ENCODE data around the gene C3.
"Not testable (repeated sequence)": the region's sequence is repeated elsewhere in the genome, so short reads cannot be mapped to it uniquely, and the experiment has no call there.

C3 gene

DNA sequence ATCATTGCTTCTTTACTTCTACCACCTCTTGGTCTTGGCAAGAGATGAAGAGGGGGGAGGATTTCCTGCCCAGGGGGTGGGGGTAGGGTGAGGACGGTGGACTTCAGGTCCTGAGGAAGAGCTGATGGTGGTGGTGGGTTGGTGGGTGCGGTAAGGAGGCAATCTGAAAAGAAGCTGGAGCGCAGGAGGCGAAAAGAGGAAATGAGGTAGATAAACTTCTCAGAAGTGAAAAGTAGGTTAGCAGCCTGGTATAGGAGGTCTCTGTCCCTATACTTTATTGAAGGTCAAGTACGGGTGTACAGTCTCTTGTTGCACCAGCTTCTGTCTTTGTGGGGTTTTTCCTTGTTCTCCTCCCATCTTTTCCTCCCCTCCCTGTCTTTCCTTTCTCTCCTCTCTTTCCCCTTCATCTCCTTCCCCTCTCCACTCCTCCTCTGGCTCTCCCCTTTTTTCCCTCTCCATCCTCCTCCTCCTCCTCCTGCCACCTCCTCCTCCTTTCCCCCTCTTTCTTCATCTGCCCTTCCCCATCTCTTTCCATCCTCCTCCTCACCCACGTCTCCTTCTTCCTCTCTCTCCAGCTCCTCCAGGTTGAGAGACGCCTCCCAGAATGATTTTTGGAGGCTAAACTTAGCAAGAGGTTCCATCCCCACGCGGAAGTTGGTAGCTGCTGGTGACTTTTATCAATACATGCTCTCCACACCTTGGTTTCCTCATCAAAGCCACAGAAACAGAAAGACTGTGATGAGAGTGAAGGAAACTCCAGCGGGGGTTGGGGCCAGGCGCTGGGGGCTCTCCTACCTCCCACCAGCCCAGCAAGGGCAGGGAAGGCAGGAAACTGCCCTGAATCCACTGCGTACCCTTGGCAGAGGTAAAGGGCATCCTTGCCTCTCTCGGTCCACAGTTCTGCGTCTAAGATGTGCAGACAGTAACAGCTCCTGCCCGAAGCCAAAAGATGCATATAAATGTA, 65.8 kb downstream of the C3 start:
- H3K4me3 ChIP-seq (replicated peaks in 1 of 2; ENCODE audit: low read depth in 2 of 2, low read length in 2 of 2), result no peak overlapping the region
- no peak for DNase-seq (ENCODE audit: low read depth in 2 of 2)
- no peak for TF ChIP-seq CTCF (IDR thresholded peaks at IDR 0.05; ENCODE audit: low read depth, low read length)

DNA sequence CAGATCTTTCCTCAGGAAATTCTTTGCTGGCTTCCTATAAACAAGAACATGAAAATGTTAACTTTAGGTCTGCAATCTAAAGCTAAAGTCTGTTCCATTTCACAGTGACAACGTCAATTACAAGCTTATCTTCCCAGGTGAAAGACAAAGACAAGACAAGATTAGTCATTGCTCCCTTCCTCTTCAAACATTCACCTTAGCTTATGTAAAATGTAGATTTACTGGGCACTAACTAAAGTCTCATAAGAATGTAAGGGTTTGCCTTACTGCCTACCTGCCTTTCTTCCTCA, 67.7 kb downstream of the C3 start:
- no peak overlapping the region for H3K4me3 ChIP-seq (replicated peaks in 1 of 2; ENCODE audit: low read depth in 2 of 2, low read length in 2 of 2)
- no peak for TF ChIP-seq CTCF (IDR thresholded peaks at IDR 0.05; ENCODE audit: low read depth, low read length)
- DNase-seq (ENCODE audit: low read depth in 2 of 2), result no peak

GRCh38 chr19:6651965-6652804, 68.3 kb downstream of the C3 start:
- no peak for TF ChIP-seq CTCF (IDR thresholded peaks at IDR 0.05; ENCODE audit: low read depth, low read length)
- DNase-seq (ENCODE audit: low read depth in 2 of 2), result no peak

DNA sequence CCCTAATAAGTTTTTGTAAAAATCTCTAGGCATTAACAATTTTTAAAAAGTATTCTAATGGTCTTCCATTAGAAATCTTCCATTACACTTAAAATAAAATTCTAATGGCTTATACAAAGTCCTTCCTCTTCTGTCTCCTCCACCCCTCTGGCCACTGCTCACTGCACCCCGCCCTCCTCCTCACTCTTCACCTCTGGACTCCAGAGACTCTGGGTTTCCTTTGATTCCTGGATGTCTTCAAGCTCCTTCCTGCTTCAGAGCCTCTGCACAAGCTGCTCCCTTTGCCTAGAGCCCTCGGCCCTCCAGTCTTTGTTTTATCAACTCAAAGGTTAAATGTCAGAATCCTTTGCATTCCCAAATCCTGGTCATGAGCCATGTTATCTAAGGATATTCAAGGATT, 71.3 kb downstream of the C3 start:
- H3K4me3 ChIP-seq (replicated peaks in 1 of 2; ENCODE audit: low read depth in 2 of 2, low read length in 2 of 2), result no peak overlapping the region
- TF ChIP-seq CTCF (IDR thresholded peaks at IDR 0.05; ENCODE audit: low read depth, low read length), result no peak
- peak in 1 of 2 donors; percentile 10 for DNase-seq (ENCODE audit: low read depth in 2 of 2)

More at GRCh38 chr19:6651965-6652804, 68.3 kb downstream of the C3 start:
- no peak overlapping the region for H3K4me3 ChIP-seq (replicated peaks in 1 of 2; ENCODE audit: low read depth in 2 of 2, low read length in 2 of 2)

DNA sequence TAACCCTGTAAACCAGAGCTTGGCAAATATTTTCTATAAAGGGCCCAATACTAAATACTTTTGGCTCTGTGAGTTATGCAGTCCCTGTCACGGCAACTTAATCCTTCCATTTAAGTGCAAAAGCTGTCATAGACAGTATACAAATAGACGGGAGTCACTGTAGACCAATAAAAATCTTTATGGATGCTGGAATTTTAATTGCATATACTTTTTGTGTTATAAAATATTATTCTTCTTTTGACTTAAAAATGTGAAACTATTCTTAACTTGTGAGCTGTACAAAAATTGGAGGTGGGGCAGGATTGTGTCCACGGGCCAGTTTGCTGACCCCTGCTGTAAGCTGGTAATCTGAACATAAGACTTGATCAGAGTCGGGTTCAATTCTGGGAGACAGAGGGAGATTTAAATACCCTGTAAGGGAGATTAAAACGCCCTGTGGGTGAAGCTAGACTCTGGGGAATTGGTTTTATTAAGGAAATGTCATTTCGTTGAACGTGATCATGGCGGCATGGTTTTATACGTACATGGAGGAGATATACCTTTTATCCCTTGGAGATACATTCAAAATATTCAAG, 72.2 kb downstream of the C3 start:
- H3K4me3 ChIP-seq (replicated peaks in 1 of 2; ENCODE audit: low read depth in 2 of 2, low read length in 2 of 2), result no peak overlapping the region
- no peak for DNase-seq (ENCODE audit: low read depth in 2 of 2)
- TF ChIP-seq CTCF (IDR thresholded peaks at IDR 0.05; ENCODE audit: low read depth, low read length), result no peak

GRCh38 chr19:6644796-6645195, 75.7 kb downstream of the C3 start:
- no peak for TF ChIP-seq CTCF (IDR thresholded peaks at IDR 0.05; ENCODE audit: low read depth, low read length)
- no peak for DNase-seq (ENCODE audit: low read depth in 2 of 2)
- no peak overlapping the region for H3K4me3 ChIP-seq (replicated peaks in 1 of 2; ENCODE audit: low read depth in 2 of 2, low read length in 2 of 2)

GRCh38 chr19:6640333-6640732, 80.1 kb downstream of the C3 start:
- H3K4me3 ChIP-seq (replicated peaks in 1 of 2; ENCODE audit: low read depth in 2 of 2, low read length in 2 of 2); DNase-seq (ENCODE audit: low read depth in 2 of 2): not testable (repeated sequence)
